Heart left ventricle (tissue), 16 donors: ENCODE measurements around the gene ASIC2. TPM values are rescaled to one million over a fixed set of nuclear protein-coding genes. Genes with fewer than 3 reads are reported as not detected.
A peak's percentile ranks its signal among the peaks of the same experiment; 100 is the strongest.

Source experiments
- ATAC-seq, 4 donors: fragments of 200-7000 bp; cut with Tn5 transposase; one replicate each; pipeline ENCODE4 v1.9.1; 2020 to 2022; ENCODE audit warnings: moderate library complexity in 4 of 4, mild to moderate bottlenecking in 3 of 4, moderate number of reproducible peaks in 1 of 4
- DNase-seq, 5 donors: peaks; one replicate each; pipeline ENCODE4 v3.0.0-alpha.2; 2020
- H3K27ac ChIP-seq, 12 donors: fragments of 200-600 bp; sonication (generic) in 4 of 12; one replicate each; pipeline versions ENCODE4 v1.5.0 to v1.8.0; 2016 to 2022; ENCODE audit warnings: mild to moderate bottlenecking in 2 of 12
- H3K27me3 ChIP-seq, 9 donors: fragments of 200-600 bp; sonication (generic) in 2 of 9; one replicate each; pipeline versions ENCODE4 v1.5.1 to v1.8.0; 2016 to 2022; ENCODE audit warnings: mild to moderate bottlenecking in 3 of 9
- H3K36me3 ChIP-seq, 9 donors: fragments of 200-600 bp; sonication (generic) in 2 of 9; one replicate each; pipeline versions ENCODE4 v1.5.0 to v1.8.0; 2018 to 2022; ENCODE audit warnings: mild to moderate bottlenecking in 2 of 9
- H3K4me1 ChIP-seq, 12 donors: fragments of 200-600 bp; sonication (generic) in 4 of 12; one replicate each; pipeline versions ENCODE4 v1.5.0 to v1.8.0; 2016 to 2022; ENCODE audit warnings: mild to moderate bottlenecking in 3 of 12
- H3K4me3 ChIP-seq, 12 donors: fragments of 200-600 bp; sonication (generic) in 4 of 12; one replicate each; pipeline versions ENCODE4 v1.5.0 to v1.8.0; 2017 to 2022; ENCODE audit warnings: mild to moderate bottlenecking in 9 of 12, moderate library complexity in 4 of 12
- H3K9me3 ChIP-seq, 12 donors: fragments of 200-600 bp; sonication (generic) in 4 of 12; one replicate each; pipeline versions ENCODE4 v1.5.0 to v1.8.0; 2016 to 2022; ENCODE audit warnings: mild to moderate bottlenecking in 1 of 12
- CTCF ChIP-seq, 12 donors: fragments of 200-600 bp; sonication (generic) in 4 of 12; IDR thresholded peaks; one replicate each; pipeline versions ENCODE4 v1.5.0 to v1.8.0; 2018 to 2022; ENCODE audit warnings: antibody characterized with exemption in 12 of 12, mild to moderate bottlenecking in 5 of 12
- POLR2A ChIP-seq, 2 donors: fragments of 450-650 bp; IDR thresholded peaks; one replicate each; pipeline ENCODE4 v1.6.1; 2017; ENCODE audit warnings: antibody characterized with exemption in 2 of 2, mild to moderate bottlenecking in 2 of 2, moderate library complexity in 2 of 2
- WGBS, 4 donors: extraction: QIAGEN DNeasy Blood & Tissue Kit in 2 of 4; methylation state at CpG; one replicate each; pipeline versions ENCODE4 v1.1.5 to v1.1.7; 2013 to 2018; 5-methylcytosine and 5-hydroxymethylcytosine counted together
- intact Hi-C, 10 donors: fragments of 100-400 bp; cut with DNase I; formaldehyde crosslinking; loops; one replicate each; pipeline versions ENCODE4 v1.11.1 to v1.14.2; 2022
- polyA plus RNA-seq, 2 donors: library from polyadenylated mRNA; stranded (reverse); fragments of 200-250 nt; gene quantifications; one replicate each; pipeline ENCODE4 v1.2.3, GENCODE V29; 2013
- total RNA-seq, 9 donors: library from RNA; depleted of rRNA in 2 of 9; stranded (reverse); fragments of >200 nt in 2 of 9; fragmentation: NEBNext Ultra II Directional in 3 of 9; extraction: Animal tissue kit (Norgen Biotek cat#: 25700) in 3 of 9; gene quantifications; one replicate each; pipeline versions ENCODE4 v1.1.0 to v1.2.4, GENCODE V29; 2016 to 2023
- donor health status: ischemic (EF 13 %, LVEDD 7.1; RV severe dilation, severe dysfunction).
- donor health status: healthy with polysubstance abuse.
- donor health status: DM: no; HTN: yes; CAD: no.
- donor health status: DM: no; HTN: no; CAD: no.
- donor health status: ischemic (EF 25% LVEDD 6.9; RV normal size, moderate dysfunction).
- donor health status: ischemic (EF 25% LVEDD 5.7; RV mildly dilated, moderate dysfunction).
- donor health status: healthy.
- donor health status: DM: yes; HTN: yes; CAD: no.
- donor health status: ischemic (EF 35%, LVEDD 5.7; RV mildly dilated, moderate dysfunction).
- donor health status: nonischemic (EF 11% LVEDD 7.7; RV severe dilation, severe dysfunction).
- donor health status: DM: yes; HTN: yes; CAD: no.
- donor health status: PGD.
- donor health status: ischemic (EF 29% LVEDD 5.4; RV normal size, mild dysfunction).
- donor health status: nonischemic (EF 23%, LVEDD 6.1; RV moderate dilation, normal function).

Gene ASIC2
- total and polyA plus RNA-seq, 11 donors: 1.1 TPM; not detected in 10

GRCh38 chr17:33056399-33057146 is 236.5 kb downstream of the ASIC2 start:
- DNase-seq: no peak
- Histone ChIP-seq H3K9me3 (no peaks in the 10 kb centered on the region), H3K4me1 (peaks cover 0 to 11% (median 1%) of the 10 kb centered on the region in 12 donors), H3K4me3 (no peak overlapping the region), H3K27me3 (peaks cover 0 to 7% (median 0%) of the 10 kb centered on the region in 9 donors), H3K36me3 (no peaks in the 10 kb centered on the region), H3K27ac (peak overlapping the region in 1 of 12 donors; percentile 15)
- intact Hi-C loops: no loop called here
- no peak for TF ChIP-seq POLR2A (IDR thresholded peaks at IDR 0.05)
- no peak for TF ChIP-seq CTCF (IDR thresholded peaks at IDR 0.05)
- ATAC-seq: no peak
- WGBS, 4 donors: 68 to 75% (median 74%) methylated on average over 4 of the region's 4 CpGs

- H3K4me3 ChIP-seq: no peak overlapping the region
- H3K9me3 ChIP-seq: no peaks in the 10 kb centered on the region
- no peak for TF ChIP-seq POLR2A (IDR thresholded peaks at IDR 0.05)
- no peak for TF ChIP-seq CTCF (IDR thresholded peaks at IDR 0.05)
- H3K4me1 ChIP-seq: peaks cover 0 to 11% (median 1%) of the 10 kb centered on the region in 12 donors
- DNase-seq: no peak
- H3K27me3 ChIP-seq: peaks cover 0 to 13% (median 0%) of the 10 kb centered on the region in 9 donors
- peak in 1 of 4 donors; percentile 39 for ATAC-seq
- 54 to 72% (median 62%) methylated on average over 9 of the region's 9 CpGs for WGBS, 4 donors
- intact Hi-C loops: no loop called here
- H3K36me3 ChIP-seq: no peaks in the 10 kb centered on the region
- H3K27ac ChIP-seq: peak overlapping the region in 5 of 12 donors; percentile 29 to 56 (median 42)
Measured at GRCh38 chr17:33055746-33056145, 237.3 kb downstream of the ASIC2 start.

- no peak for TF ChIP-seq CTCF (IDR thresholded peaks at IDR 0.05)
- no peak for TF ChIP-seq POLR2A (IDR thresholded peaks at IDR 0.05)
- H3K27me3 ChIP-seq: peaks cover 0 to 19% (median 0%) of the 10 kb centered on the region in 9 donors
- peaks cover 0 to 11% (median 1%) of the 10 kb centered on the region in 12 donors for H3K4me1 ChIP-seq
- ATAC-seq (peak in 1 of 4 donors; percentile 39), DNase-seq (no peak)
- intact Hi-C loops: no loop called here
- WGBS, 4 donors: 36 to 56% (median 45%) methylated on average over 9 of the region's 9 CpGs
- H3K4me3 ChIP-seq: no peak overlapping the region
- no peaks in the 10 kb centered on the region for H3K9me3 ChIP-seq
- H3K36me3 ChIP-seq: no peaks in the 10 kb centered on the region
- H3K27ac ChIP-seq: peak overlapping the region in 6 of 12 donors; percentile 29 to 61 (median 44)
Measured at GRCh38 chr17:33055171-33055611, 237.9 kb downstream of the ASIC2 start.

- Histone ChIP-seq H3K4me1 (peaks cover 0 to 11% (median 1%) of the 10 kb centered on the region in 12 donors), H3K36me3 (no peaks in the 10 kb centered on the region), H3K27me3 (peaks cover 0 to 21% (median 0%) of the 10 kb centered on the region in 9 donors), H3K27ac (no peak overlapping the region), H3K4me3 (no peak overlapping the region), H3K9me3 (no peaks in the 10 kb centered on the region)
- TF ChIP-seq POLR2A (IDR thresholded peaks at IDR 0.05) (no peak), CTCF (IDR thresholded peaks at IDR 0.05) (no peak)
- intact Hi-C loops: no loop called here
- ATAC-seq (no peak), DNase-seq (no peak)
- 90 to 95% (median 91%) methylated on average over 5 of the region's 5 CpGs for WGBS, 4 donors
Measured at GRCh38 chr17:33054412-33054811, 238.7 kb downstream of the ASIC2 start.
